Activated CD8-positive, alpha-beta memory T cell treated with anti-CD3 and anti-CD28 coated beads for 1 hour (primary cell): ENCODE results near the gene CWH43.
"Not testable (repeated sequence)": the region's sequence is repeated elsewhere in the genome, so short reads cannot be mapped to it uniquely, and the experiment has no call there.

Source experiments
- DNase-seq, 2 donors: peaks; one replicate each; pipeline ENCODE4 v3.0.0-alpha.2; 2020; ENCODE audit warnings: low read depth in 1 of 2; ENCODE audit errors: extremely low read depth in 1 of 2

Gene CWH43

GRCh38 chr4:48985976-48986653 lies at the start of gene CWH43:
Gene CWH43, plus strand, starts transcription at chr4:48986275. Its CDS starts 155 bp downstream, at chr4:48986430.
- DNase-seq = no peak

DNA sequence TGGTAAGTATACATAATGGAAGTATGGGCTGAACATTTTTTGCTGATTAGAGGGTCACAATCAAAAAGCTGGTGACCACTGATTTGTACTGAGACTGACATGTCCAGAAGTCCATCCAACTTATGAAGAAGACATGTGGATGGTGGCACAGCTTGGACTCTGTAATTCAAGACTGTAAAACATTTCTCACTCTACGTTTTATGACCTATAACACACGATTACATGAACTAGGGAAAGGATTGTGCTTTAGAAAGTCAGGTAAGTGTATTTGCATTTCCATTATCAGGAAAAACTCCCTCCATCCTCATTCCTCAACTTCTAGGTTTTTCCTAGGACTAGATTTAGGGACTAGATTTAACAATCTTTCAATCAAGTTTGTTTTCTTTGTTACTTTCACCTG lies 49.0 kb upstream of the CWH43 start:
- no peak for DNase-seq

GRCh38 chr4:48938831-48939230 lies 47.2 kb upstream of the CWH43 start:
- no peak for DNase-seq

DNA sequence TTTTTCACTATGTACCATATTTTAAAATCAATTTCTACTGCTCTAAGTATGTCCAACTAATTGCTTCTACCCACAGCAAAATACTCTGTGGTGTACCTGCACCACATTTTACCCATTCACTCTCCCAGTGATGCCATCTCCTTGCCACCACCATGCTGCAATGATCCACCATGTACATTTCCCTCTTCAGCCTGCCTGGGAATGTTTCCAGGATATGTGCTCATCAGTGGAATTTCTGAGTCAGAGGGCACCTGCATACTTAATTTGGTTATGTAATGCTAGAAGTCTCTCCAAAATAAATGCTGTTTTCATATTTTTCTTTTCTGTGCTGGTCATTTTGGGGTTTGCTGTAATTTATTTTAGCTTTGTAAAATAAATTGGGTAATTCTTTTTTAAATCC lies 46.3 kb upstream of the CWH43 start:
- no peak for DNase-seq

DNA sequence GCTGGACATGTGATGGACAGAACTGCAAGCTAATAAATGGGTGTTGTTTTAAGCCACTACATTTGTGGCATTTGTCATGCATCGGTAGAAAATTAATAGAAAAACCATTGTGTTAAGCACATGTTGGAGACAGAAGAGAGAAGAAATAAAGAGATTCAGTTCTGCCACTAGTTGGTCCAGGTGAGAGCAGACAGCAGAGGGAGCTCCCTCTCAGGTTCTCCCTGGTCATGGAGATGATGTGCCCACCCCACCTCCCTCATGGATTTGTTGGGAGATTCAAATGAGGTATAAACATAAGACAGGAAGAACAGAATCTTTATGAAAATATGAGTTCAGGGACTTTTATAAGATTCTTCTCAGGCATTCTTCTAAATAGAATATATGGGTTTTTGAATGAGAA lies 42.7 kb upstream of the CWH43 start:
- DNase-seq = no peak

DNA sequence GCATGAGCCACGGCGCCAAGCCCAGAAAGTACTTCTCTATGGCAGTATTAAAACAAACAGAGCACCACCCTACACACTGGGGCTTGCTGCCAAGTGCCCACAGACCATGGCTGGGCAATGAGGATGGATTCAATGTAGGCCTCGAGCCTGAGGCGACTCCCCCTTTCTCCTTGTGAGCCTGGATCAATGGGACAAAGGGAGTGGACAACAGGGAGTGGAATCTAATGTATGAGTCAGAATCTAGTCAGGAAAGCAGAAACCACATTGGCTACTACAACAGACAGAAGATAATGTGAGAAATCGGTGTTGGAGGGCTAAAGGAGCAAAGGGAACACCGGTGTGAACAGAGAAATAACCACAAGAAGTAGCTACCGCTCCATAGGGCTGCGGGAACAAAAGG lies 41.8 kb upstream of the CWH43 start:
- DNase-seq = no peak

DNA sequence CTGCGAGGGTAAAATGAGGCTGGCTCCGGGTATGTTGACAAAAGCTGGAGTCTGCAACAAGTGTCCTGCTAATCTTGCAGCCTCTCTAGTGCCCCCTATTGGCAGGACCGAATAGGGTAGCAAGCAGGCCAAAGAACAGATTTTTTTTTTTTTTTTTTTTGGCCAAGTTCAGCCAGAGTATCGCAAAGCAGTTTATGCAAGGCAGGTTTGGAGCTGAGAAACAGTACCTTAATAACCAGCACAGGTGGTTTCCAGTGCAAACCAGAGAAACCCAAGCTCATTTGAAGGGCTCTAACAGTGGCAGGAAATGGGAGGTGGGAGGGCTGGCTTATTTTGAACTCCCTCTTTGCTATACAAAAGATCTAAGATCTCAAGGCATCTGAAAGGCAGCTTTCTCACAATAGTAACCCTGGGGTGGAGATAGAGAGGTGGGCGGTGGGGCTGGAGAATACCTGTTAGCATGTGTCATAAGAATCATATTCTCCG lies 41.3 kb upstream of the CWH43 start:
- no peak for DNase-seq

DNA sequence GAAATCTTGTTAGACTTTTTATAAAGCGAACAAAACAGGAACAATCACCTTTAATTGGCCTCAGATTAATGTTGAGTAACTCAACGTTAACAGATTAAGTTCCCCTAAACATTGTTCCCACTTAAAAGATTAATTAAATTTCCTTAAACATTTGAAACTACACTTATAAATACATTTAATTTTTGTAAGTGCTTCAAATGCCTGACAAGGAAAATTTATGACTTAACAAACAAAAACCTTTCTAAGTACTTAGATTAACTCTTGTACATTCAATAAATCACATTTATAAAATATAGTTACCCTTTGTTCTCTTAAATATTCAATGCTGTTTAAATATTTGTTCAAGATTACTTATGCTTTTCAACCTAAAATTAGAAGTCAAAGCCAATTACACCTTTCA lies 40.1 kb upstream of the CWH43 start:
- DNase-seq = no peak

DNA sequence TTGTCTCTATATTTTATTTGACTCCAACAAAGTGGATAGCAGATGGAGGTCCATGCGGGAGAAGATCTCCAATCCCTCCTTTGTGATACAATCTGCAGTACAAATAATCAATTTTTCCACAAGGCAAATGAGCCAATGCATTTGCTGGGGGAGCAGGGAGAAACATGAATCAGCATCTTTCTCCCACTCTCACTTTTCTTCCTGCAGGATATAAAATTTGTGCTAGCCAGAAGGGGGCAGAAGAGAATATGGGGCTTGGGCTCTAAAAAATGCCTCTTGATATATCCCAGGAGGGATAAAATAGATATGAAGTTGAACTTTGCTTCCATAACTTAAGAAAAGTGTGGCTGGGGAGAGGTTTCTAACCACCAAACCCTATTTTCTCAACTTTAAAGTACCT lies 38.3 kb upstream of the CWH43 start:
- DNase-seq = no peak

DNA sequence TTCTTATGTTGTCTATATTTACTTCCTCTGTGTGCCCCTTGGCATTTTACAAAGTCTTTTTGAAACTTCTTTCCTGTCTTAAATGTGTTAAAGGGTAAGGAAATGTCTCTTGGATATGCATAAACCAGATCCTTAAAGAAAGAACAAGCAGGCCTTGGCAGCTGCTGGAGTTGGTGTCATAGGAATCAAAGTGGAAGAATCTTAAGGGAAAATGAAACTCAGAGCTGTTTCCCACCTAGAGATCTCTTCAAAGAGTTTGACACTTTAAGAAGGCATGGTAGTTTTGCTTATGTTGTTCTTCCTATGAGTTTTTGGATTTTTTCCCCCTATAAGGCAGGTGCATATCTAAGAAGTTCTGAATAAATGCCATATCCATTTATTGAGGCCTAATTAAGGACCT lies 37.0 kb upstream of the CWH43 start:
- no peak for DNase-seq

DNA sequence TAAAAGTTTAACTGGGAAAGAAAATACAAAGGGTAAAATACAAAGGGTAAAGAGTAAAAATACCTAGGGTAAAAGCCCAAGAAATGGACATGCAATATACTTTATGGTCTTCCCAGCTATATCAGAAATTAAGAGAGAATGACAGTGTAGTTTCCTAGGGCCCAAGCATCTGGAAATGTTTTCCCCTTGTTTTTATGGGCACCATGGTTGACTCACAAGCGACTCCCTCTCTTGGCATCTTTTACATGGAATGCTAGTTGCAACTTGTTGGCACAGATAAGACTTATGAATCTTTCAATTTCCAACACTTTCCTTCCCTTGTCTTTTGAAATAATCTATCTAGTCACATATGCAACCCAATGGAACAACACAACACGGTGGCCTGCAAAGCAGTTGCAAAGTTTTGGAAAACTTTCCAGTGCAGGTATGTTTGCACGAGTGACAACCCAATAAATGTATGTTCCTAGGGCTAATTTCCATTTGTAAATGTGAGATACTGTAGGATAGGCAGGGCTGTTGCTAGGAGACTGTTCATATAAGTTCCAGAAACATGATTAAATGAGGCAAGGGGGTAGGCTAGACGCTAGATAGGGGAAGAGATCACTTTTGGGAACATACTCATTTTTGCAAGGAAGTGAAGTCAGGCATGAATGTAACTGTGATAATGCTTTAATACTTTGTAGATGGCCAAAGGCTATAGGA lies 36.4 kb upstream of the CWH43 start:
- no peak for DNase-seq

DNA sequence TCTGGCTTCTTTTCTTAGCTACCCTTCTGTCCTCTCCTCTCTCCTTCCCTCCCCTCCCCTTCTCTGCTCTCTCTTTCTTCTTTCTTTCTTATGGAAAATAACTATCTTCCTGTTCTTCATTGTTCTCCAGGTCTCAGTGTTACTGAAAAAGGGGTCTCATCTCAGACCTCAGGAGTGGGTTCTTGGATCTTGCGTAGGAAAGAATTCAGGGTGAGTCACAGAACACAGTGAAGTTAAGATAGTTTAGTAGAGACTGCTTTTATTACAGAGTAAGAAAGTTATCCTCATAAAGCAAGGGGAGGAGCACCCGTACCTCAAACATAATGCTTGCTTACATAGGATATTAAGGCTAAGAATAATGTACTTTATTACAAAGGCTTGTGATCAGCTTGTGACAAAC lies 31.8 kb upstream of the CWH43 start:
- no peak for DNase-seq

GRCh38 chr4:48957366-48957765 lies 28.7 kb upstream of the CWH43 start:
- DNase-seq = not testable (repeated sequence)

DNA sequence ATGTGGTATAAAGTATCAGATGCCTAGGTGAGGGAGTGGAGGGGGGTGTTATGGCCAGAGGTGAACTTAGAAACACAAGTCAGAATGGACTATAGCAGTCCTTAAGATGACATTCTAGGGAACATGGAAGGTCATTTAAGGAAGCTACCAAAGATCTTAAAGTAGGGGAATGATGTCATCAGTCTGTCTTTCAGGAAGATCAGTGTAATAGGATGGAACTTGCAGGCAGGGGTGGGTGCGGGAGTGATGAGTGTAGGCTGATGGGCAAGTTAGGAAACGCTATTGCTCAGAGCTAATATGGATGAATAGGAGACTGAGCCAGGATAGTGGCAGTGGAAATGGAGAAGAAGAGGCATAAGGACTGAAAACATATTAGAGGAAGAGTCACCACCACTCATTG lies 27.5 kb upstream of the CWH43 start:
- DNase-seq = no peak

GRCh38 chr4:48960988-48961635 lies 25.0 kb upstream of the CWH43 start:
- DNase-seq = no peak

- DNase-seq = no peak
Observed at GRCh38 chr4:48962636-48963035, 23.4 kb upstream of the CWH43 start.

GRCh38 chr4:48963042-48963679 lies 22.9 kb upstream of the CWH43 start:
- DNase-seq = peak; percentile 43 to 51

DNA sequence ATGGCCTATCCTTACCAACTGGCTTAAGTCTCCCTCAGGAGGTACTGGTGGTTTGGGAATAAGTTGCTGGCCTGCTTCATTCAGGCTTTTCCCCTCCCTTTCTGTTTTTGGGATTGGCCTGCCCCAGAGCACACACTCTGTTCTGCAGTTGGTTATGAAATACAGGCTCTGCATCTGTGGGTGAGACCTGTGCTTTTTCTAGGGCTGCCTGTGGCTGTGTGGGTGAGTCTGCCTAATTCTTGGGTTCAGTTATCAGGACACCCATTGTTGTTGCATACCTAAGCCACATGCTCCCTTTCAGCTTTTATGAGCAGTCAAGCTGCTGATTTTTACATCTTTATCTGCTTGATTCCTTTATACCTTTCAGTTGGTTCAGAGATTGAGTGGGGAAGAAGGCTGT lies 19.0 kb upstream of the CWH43 start:
- DNase-seq = no peak

GRCh38 chr4:48967631-48968030 lies 18.4 kb upstream of the CWH43 start:
- no peak for DNase-seq

- no peak for DNase-seq
Observed at GRCh38 chr4:48968814-48969213, 17.3 kb upstream of the CWH43 start.

- DNase-seq = no peak
Observed at GRCh38 chr4:48970471-48970921, 15.6 kb upstream of the CWH43 start.
